Limb (tissue), 2 donors: ENCODE results near the gene SRPK3.

Experiments
- DNase-seq, 2 donors: peaks; one replicate each; pipeline ENCODE4 v3.0.0-alpha.2; 2016; ENCODE audit errors: extremely low spot score in 2 of 2

SRPK3 gene

DNA sequence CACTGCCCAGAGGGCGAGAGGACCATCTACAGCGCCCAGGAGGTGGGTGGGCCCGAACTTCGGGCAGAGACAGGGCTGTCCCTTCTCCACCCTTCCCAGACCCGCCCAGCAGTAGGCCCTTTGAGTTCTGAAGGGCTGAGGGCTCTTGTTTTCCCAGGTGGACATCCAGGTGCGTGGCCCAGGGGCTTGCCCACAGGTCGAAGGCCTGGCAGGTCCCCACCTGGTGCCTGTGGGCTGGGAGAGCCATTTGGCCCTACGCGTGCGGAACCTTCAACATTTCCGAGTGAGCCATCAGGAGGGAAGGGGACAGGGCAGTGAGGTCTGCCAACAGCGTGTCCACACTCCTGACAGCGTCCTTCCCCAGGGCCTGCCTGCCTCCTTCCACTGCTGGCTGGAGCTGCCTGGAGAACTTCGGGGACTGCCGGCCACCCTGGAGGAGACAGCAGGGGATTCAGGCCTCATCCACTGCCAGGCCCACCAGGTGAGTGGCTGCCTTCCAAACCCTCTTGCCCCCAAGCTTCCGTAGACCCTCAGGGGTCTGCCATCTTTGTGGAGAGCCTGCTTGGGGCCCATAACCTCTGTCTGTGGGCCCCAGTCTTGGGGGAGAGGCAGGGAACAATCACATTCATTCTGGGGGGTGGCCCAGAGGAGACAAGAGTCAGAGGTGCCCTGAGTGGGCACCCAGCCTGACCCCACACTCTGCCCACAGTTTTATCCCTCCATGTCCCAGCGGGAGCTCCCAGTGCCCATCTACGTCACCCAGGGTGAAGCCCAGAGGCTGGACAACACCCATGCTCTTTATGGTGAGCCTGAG, 10.0 kb upstream of the SRPK3 start:
- DNase-seq: no peak

GRCh38 chrX:153771415-153772315, 9.2 kb upstream of the SRPK3 start:
- DNase-seq: no peak

- DNase-seq: no peak
These were observed 8.3 kb upstream of the SRPK3 start for GRCh38 chrX:153772316-153773217.

- DNase-seq: no peak
These were observed 7.6 kb upstream of the SRPK3 start for GRCh38 chrX:153773218-153773611.

DNA sequence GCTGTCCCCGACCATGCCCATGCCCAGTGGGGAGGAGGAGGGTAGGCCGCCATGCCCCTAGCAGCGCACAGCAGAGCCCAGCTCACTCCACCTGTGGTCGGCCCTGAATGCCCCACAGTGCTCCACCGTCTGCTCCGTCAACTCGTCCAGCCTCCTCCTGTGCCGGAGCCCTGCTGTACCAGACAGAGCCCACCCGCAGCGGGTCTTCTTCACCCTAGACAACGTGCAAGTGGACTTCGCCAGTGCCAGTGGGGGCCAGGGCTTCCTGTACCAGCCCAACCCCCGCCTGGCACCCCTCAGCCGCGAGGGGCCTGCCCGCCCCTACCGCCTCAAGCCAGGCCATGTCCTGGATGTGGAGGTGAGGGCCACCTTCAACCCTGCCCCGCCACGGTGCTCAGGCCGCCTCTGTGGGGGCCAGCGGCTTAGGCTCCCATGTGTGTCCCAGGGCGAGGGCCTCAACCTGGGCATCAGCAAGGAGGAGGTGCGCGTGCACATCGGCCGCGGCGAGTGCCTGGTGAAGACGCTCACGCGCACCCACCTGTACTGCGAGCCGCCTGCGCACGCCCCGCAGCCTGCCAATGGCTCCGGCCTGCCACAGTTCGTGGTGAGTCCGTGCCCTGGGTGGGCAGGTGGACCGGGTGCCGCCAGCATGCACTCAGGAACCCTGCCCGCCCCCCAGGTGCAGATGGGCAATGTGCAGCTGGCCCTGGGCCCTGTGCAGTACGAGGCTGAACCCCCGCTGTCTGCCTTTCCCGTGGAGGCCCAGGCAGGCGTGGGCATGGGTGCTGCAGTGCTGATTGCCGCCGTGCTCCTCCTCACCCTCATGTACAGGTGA, 6.9 kb upstream of the SRPK3 start:
- peak in 1 of 2 donors; percentile 11 for DNase-seq

DNA sequence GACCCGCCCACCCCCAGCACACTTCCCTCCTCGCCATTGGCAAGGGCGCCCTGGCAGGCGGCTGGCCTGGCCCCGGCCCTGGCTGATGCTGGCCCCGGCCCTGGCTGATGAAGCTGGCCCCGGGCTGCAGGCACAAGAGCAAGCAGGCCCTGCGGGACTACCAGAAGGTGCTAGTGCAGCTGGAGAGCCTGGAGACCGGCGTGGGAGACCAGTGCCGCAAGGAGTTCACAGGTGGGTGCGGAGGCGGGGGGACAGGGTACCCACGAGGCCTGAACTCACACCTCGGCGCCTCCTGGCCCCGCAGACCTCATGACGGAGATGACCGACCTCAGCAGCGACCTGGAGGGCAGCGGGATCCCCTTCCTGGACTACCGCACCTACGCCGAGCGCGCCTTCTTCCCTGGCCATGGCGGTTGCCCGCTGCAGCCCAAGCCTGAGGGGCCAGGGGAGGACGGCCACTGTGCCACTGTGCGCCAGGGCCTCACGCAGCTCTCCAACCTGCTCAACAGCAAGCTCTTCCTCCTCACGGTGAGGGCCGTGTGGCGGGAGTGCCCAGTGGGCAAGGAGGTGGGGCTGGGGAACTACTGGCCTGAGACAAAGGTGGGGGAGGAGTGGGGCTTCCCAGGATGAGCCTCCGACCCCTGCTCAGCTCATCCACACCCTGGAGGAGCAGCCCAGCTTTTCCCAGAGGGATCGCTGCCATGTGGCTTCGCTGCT, 6.1 kb upstream of the SRPK3 start:
- peak in 1 of 2 donors; percentile 18 for DNase-seq

- DNase-seq: peak in 1 of 2 donors; percentile 14
These were observed 5.3 kb upstream of the SRPK3 start for GRCh38 chrX:153775293-153776119.

- DNase-seq: no peak
These were observed 4.7 kb upstream of the SRPK3 start for GRCh38 chrX:153776120-153776599.

GRCh38 chrX:153776611-153777045, 4.2 kb upstream of the SRPK3 start:
- DNase-seq: no peak

- DNase-seq: no peak
These were observed 3.4 kb upstream of the SRPK3 start for GRCh38 chrX:153777261-153778090.

DNA sequence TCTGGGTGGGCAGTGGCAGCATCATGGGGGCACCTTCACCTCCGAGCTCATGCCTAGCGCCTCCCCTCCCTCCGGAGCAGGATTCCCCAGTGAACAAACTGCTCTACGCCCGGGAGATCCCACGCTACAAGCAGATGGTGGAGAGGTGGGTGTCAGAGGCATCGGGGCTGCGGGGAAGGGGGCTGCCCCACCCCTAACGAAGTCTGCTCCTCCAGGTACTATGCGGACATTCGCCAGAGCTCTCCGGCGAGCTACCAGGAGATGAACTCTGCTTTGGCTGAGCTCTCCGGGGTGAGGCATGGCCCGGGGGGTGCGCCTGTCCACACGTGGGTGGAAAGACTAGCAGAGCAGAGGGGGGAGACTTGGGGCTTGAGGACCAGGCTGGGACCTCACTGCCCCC, 2.7 kb upstream of the SRPK3 start:
- no peak for DNase-seq

- DNase-seq: no peak
These were observed 2.1 kb upstream of the SRPK3 start for GRCh38 chrX:153778684-153779101.

DNA sequence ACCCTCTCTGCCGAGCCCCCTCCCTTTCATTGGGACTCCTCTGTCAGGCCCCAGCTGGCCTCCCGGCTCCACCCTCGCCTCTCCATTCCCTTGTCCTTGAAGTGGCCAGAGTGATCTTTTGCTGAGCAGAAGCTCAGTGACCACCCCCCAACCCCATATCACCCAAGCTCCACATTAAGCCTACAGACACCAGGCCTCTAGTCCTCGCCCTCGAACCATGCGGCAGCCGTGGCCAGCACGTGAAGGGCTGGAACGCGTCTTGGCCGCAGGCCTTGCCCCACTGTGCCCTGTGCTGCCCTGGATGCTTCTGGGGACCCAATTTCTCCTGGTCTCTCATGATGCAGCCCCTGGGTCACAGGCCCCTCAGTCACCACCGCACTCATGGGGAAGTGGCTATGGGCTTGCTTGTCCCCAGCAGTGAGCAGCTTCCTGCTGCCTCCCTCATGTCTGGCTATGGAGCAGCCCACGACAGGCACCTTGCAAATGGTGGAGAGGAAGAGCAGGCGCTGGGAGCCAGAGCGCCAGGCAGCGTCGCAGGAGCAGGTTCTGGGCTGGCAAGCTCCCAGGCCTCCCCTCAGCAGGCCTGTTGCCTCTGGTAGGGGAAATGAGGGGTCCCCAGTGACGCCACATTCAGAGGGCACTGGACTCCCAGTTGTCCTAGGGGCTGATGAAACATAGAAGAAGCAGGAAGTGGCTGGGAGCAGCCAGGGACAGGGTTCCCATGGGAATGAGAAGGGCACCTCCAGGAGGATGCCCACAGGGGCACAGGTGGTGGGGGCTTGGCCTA, 757 bp upstream of the SRPK3 start:
- DNase-seq: no peak

- DNase-seq: no peak
These were observed 697 bp downstream of the SRPK3 start for GRCh38 chrX:153781428-153782047.

GRCh38 chrX:153782313-153782712, 1.5 kb downstream of the SRPK3 start:
- DNase-seq: no peak

GRCh38 chrX:153782871-153783270, 2.0 kb downstream of the SRPK3 start:
- DNase-seq: no peak
